ENCODE results near the gene TNFRSF19. TPM values are rescaled to one million over a fixed set of nuclear protein-coding genes. Genes with fewer than 3 reads are reported as not detected.

TNFRSF19 gene
- total RNA-seq, 2 experiments from 2014 or later = not detected

GRCh38 chr13:23683084-23683483 is 112.9 kb downstream of the TNFRSF19 start:
- intact Hi-C loops (cut with micrococcal nuclease; ENCODE audit: unreplicated experiment) = no loop called here
- POLR2A ChIA-PET = interaction anchor here (0.6 to 0.7 kb wide), 2 partner anchors 27 to 70 kb away, joined by 3 read pairs; no protein-coding TSS in a partner anchor
- no peak for DNase-seq (ENCODE audit: low spot score)

GRCh38 chr13:23684647-23685046 is 114.4 kb downstream of the TNFRSF19 start:
- Histone ChIP-seq H3K79me2 (ENCODE audit: insufficient read depth, low read depth, low read length) (no peaks in the 10 kb centered on the region), H3K9me2 (ENCODE audit: insufficient read depth, low read length) (no peaks in the 10 kb centered on the region), H3K36me3 (ENCODE audit: insufficient read depth, low read length) (no peaks in the 10 kb centered on the region), H3K4me2 (ENCODE audit: low read length) (no peak overlapping the region), H2AFZ (ENCODE audit: low read length) (no peak overlapping the region), H3K4me3 (ENCODE audit: low read depth, low read length, poor library complexity, severe bottlenecking) (no peak overlapping the region), H3K4me1 (ENCODE audit: insufficient read depth, low read length, poor library complexity, severe bottlenecking) (no peaks in the 10 kb centered on the region), H3K27ac (ENCODE audit: low read depth, low read length, poor library complexity, severe bottlenecking) (no peak overlapping the region), H3K9me3 (ENCODE audit: low read length) (peaks cover 16% of the 10 kb centered on the region), H4K20me1 (ENCODE audit: insufficient read depth, low read length) (no peaks in the 10 kb centered on the region)
- TF ChIP-seq CTCF (conservative IDR thresholded peaks at IDR 0.05; ENCODE audit: low read length) = no peak
- ChIA-PET POLR2A (no interaction called here), CTCF (ENCODE audit: unreplicated experiment) (no interaction called here)
- intact Hi-C loops (cut with micrococcal nuclease; ENCODE audit: unreplicated experiment) = no loop called here
- DNase-seq (ENCODE audit: low spot score) = peak; percentile 5
- BruUV-seq (replicated peaks) = no TSS peak

More at GRCh38 chr13:23683084-23683483, 112.9 kb downstream of the TNFRSF19 start:
- Histone ChIP-seq H3K27ac (ENCODE audit: low read depth, low read length, poor library complexity, severe bottlenecking) (no peak overlapping the region), H3K36me3 (ENCODE audit: insufficient read depth, low read length) (no peaks in the 10 kb centered on the region), H4K20me1 (ENCODE audit: insufficient read depth, low read length) (no peaks in the 10 kb centered on the region), H3K79me2 (ENCODE audit: insufficient read depth, low read depth, low read length) (no peaks in the 10 kb centered on the region), H2AFZ (ENCODE audit: low read length) (no peak overlapping the region), H3K9me3 (ENCODE audit: low read length) (peaks cover 16% of the 10 kb centered on the region), H3K9me2 (ENCODE audit: insufficient read depth, low read length) (no peaks in the 10 kb centered on the region), H3K4me2 (ENCODE audit: low read length) (no peak overlapping the region), H3K4me3 (ENCODE audit: low read depth, low read length, poor library complexity, severe bottlenecking) (no peak overlapping the region), H3K4me1 (ENCODE audit: insufficient read depth, low read length, poor library complexity, severe bottlenecking) (no peaks in the 10 kb centered on the region)
- TF ChIP-seq CTCF (conservative IDR thresholded peaks at IDR 0.05; ENCODE audit: low read length) = no peak
- TF ChIP-seq EZH2phosphoT487 (IDR thresholded peaks at IDR 0.05; ENCODE audit: borderline replicate concordance, low read depth, low read length) = no peak
- BruUV-seq (replicated peaks) = no TSS peak
- CTCF ChIA-PET (ENCODE audit: unreplicated experiment) = no interaction called here

GRCh38 chr13:23685416-23685815 is 115.2 kb downstream of the TNFRSF19 start:
- POLR2A ChIA-PET = interaction anchor here (0.9 kb wide), 1 partner anchor 9 kb away, joined by 3 read pairs; no protein-coding TSS in a partner anchor
- H3K9me3 ChIP-seq (ENCODE audit: low read length) = peaks cover 16% of the 10 kb centered on the region
- BruUV-seq (replicated peaks) = no TSS peak
- TF ChIP-seq EZH2phosphoT487 (IDR thresholded peaks at IDR 0.05; ENCODE audit: borderline replicate concordance, low read depth, low read length) = no peak
- no peak for TF ChIP-seq CTCF (conservative IDR thresholded peaks at IDR 0.05; ENCODE audit: low read length)
- no peak overlapping the region for H2AFZ ChIP-seq (ENCODE audit: low read length)
- no peaks in the 10 kb centered on the region for H3K36me3 ChIP-seq (ENCODE audit: insufficient read depth, low read length)
- intact Hi-C loops (cut with micrococcal nuclease; ENCODE audit: unreplicated experiment) = no loop called here
- H3K4me2 ChIP-seq (ENCODE audit: low read length) = no peak overlapping the region
- no peak overlapping the region for H3K4me3 ChIP-seq (ENCODE audit: low read depth, low read length, poor library complexity, severe bottlenecking)
- no peaks in the 10 kb centered on the region for H3K4me1 ChIP-seq (ENCODE audit: insufficient read depth, low read length, poor library complexity, severe bottlenecking)
- H4K20me1 ChIP-seq (ENCODE audit: insufficient read depth, low read length) = no peaks in the 10 kb centered on the region
- CTCF ChIA-PET (ENCODE audit: unreplicated experiment) = no interaction called here
- H3K9me2 ChIP-seq (ENCODE audit: insufficient read depth, low read length) = no peaks in the 10 kb centered on the region
- H3K27ac ChIP-seq (ENCODE audit: low read depth, low read length, poor library complexity, severe bottlenecking) = no peak overlapping the region
- DNase-seq (ENCODE audit: low spot score) = no peak
- no peaks in the 10 kb centered on the region for H3K79me2 ChIP-seq (ENCODE audit: insufficient read depth, low read depth, low read length)

Data from OCI-LY7 (cell line).